HL-60 (cell line): ENCODE results near the gene TRAP1.

Source experiments
- CTCF ChIP-seq: IDR thresholded peaks from one replicate; pipeline ENCODE4 v1.5.1; 2011; ENCODE audit warnings: low read length, control low read depth, inconsistent platforms; ENCODE audit not compliant: insufficient read depth
- GABPA ChIP-seq: IDR thresholded peaks from 2 replicates; pipeline ENCODE4 v1.6.1; 2012; ENCODE audit warnings: low read depth
- POLR2AphosphoS5 ChIP-seq: IDR thresholded peaks from 2 replicates; pipeline ENCODE4 v1.6.1; 2012; ENCODE audit warnings: low read depth
- REST ChIP-seq: IDR thresholded peaks from 2 replicates; pipeline ENCODE4 v1.6.1; 2012; ENCODE audit warnings: low read depth; ENCODE audit not compliant: insufficient replicate concordance
- SPI1 ChIP-seq: IDR thresholded peaks from 2 replicates; pipeline ENCODE4 v1.6.1; 2012; ENCODE audit warnings: low read depth, mild to moderate bottlenecking, borderline replicate concordance

- TF ChIP-seq POLR2AphosphoS5 (no peak), CTCF (no peak), REST (no peak), GABPA (no peak), SPI1 (no peak)
Observed at GRCh38 chr16:3725276-3725675, 8.0 kb upstream of the TRAP1 start.
